Spleen (tissue), 7 donors: ENCODE data around the gene NPTX1.

ENCODE experiments used
- POLR2AphosphoS5 ChIP-seq, 3 donors: sonication (generic); formaldehyde crosslinking; IDR thresholded peaks; one replicate each; pipeline ENCODE4 v1.5.1; 2017; ENCODE audit warnings: antibody characterized with exemption in 3 of 3
- TF ChIP-seq, protein P1 (sequence below), 11 experiments: fragments of 200-600 bp in 7 of 11; fragments of 450-650 bp in 4 of 11; sonication (generic) in 4 of 11; IDR thresholded peaks in 8 of 11; conservative IDR thresholded peaks in 3 of 11; 1 replicate in 7 of 11; 2 replicates in 4 of 11; pipeline versions ENCODE4 v1.4.0 to v1.8.0; 2016 to 2021; ENCODE audit warnings: antibody characterized with exemption in 11 of 11, inconsistent platforms in 4 of 11, mild to moderate bottlenecking in 1 of 11
- donor health status: DM: no; HTN: no; CAD: no; lungs with moderate emphysema.
- donor health status: DM: no; HTN: no; CAD: no.
- donor health status: DM: no; HTN: no; CAD: no.

DNA sequence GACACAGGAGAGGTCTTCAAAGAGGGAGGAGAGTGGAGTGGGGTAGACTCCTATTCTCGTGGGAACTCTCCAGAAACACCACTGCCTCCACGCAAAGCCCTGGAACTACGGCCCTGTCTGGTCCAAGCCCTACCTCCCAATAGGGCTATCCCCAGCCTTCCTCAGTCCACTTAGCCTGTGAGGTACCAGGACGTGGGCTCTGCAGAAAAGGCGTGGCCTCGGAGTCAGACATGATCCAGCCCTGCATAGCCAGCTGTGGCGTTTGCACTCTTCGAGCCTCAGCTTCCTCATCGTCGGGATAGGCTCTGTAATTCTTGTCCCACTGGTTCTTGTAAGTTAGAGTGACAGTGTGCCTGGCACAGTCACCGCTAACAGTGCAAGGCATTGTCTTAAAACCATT lies 47.6 kb downstream of the NPTX1 start:
- TF ChIP-seq, protein P1, sequence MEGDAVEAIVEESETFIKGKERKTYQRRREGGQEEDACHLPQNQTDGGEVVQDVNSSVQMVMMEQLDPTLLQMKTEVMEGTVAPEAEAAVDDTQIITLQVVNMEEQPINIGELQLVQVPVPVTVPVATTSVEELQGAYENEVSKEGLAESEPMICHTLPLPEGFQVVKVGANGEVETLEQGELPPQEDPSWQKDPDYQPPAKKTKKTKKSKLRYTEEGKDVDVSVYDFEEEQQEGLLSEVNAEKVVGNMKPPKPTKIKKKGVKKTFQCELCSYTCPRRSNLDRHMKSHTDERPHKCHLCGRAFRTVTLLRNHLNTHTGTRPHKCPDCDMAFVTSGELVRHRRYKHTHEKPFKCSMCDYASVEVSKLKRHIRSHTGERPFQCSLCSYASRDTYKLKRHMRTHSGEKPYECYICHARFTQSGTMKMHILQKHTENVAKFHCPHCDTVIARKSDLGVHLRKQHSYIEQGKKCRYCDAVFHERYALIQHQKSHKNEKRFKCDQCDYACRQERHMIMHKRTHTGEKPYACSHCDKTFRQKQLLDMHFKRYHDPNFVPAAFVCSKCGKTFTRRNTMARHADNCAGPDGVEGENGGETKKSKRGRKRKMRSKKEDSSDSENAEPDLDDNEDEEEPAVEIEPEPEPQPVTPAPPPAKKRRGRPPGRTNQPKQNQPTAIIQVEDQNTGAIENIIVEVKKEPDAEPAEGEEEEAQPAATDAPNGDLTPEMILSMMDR (IDR thresholded peaks at IDR 0.05 in 8 of 11, conservative IDR thresholded peaks at IDR 0.05 in 3 of 11): no peak
- TF ChIP-seq POLR2AphosphoS5 (IDR thresholded peaks at IDR 0.05): no peak
